Stomach (tissue), 4 donors: ENCODE measurements around the gene TTC34.
"Not testable (repeated sequence)": the region's sequence is repeated elsewhere in the genome, so short reads cannot be mapped to it uniquely, and the experiment has no call there.

Experiments
- EP300 ChIP-seq: sonication (generic); formaldehyde crosslinking; IDR thresholded peaks from one replicate; pipeline ENCODE4 v1.6.1; 2017; ENCODE audit warnings: antibody characterized with exemption
- POLR2A ChIP-seq, 4 donors: fragments of 450-650 bp; IDR thresholded peaks; one replicate each; pipeline ENCODE4 v1.6.1; 2016; ENCODE audit warnings: antibody characterized with exemption in 4 of 4, control low read depth in 2 of 4, mild to moderate bottlenecking in 1 of 4, moderate library complexity in 1 of 4
- POLR2AphosphoS5 ChIP-seq, 3 donors: sonication (generic); formaldehyde crosslinking; IDR thresholded peaks; one replicate each; pipeline ENCODE4 v1.6.1; 2016; ENCODE audit warnings: antibody characterized with exemption in 3 of 3
- TF ChIP-seq, protein P1 (sequence below), 7 experiments: fragments of 450-650 bp in 4 of 7; fragments of 200-600 bp in 3 of 7; sonication (generic) in 3 of 7; IDR thresholded peaks; one replicate each; pipeline ENCODE4 v1.5.1; 2016 to 2019; ENCODE audit warnings: antibody characterized with exemption in 7 of 7, control low read depth in 2 of 7, mild to moderate bottlenecking in 1 of 7

DNA sequence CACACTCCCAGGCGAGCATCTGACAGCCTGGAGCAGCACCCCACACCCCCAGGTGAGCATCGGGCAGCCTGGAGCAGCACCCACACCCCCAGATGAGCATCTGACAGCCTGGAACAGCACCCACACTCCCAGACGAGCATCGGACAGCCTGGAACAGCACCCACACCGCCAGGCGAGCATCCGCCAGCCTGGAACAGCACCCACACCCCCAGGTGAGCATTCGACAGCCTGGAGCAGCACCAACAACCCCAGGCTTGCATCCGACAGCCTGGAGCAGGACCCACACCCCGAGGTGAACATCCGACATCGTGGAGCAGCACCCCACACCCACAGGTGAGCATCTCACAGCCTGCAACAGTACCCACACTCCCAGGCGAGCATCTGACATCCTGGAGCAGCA is 42.1 kb downstream of the TTC34 start:
- TF ChIP-seq POLR2AphosphoS5 (IDR thresholded peaks at IDR 0.05); POLR2A (IDR thresholded peaks at IDR 0.05); EP300: not testable (repeated sequence)
- TF ChIP-seq, protein P1, sequence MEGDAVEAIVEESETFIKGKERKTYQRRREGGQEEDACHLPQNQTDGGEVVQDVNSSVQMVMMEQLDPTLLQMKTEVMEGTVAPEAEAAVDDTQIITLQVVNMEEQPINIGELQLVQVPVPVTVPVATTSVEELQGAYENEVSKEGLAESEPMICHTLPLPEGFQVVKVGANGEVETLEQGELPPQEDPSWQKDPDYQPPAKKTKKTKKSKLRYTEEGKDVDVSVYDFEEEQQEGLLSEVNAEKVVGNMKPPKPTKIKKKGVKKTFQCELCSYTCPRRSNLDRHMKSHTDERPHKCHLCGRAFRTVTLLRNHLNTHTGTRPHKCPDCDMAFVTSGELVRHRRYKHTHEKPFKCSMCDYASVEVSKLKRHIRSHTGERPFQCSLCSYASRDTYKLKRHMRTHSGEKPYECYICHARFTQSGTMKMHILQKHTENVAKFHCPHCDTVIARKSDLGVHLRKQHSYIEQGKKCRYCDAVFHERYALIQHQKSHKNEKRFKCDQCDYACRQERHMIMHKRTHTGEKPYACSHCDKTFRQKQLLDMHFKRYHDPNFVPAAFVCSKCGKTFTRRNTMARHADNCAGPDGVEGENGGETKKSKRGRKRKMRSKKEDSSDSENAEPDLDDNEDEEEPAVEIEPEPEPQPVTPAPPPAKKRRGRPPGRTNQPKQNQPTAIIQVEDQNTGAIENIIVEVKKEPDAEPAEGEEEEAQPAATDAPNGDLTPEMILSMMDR (IDR thresholded peaks at IDR 0.05): not testable (repeated sequence)
